Activated T-cell treated with anti-CD3 and anti-CD28 coated beads, Interleukin-2, amount 50 U/mL, for 72 hours (primary cell): Measurements from ENCODE around the gene HS3ST5. TPM values are rescaled to one million over a fixed set of nuclear protein-coding genes. Genes with fewer than 3 reads are reported as not detected.
"Not testable (repeated sequence)": the region's sequence is repeated elsewhere in the genome, so short reads cannot be mapped to it uniquely, and the experiment has no call there.

Experiments used
- ATAC-seq, 2 donors: fragments of 150-1000 bp; cut with Tn5 transposase; replicated peaks in 1 of 2; 2 replicates each; pipeline ENCODE4 v1.10.0; 2021; ENCODE audit warnings: moderate library complexity in 2 of 2, mild to moderate bottlenecking in 1 of 2
- DNase-seq, 2 donors: peaks; one replicate each; pipeline ENCODE4 v3.0.0; 2021 to 2022; ENCODE audit warnings: mixed read lengths in 1 of 2
- H3K27ac Mint-ChIP-seq: one replicate; pipeline ENCODE4 v1.8.0; 2022; ENCODE audit warnings: mild to moderate bottlenecking, moderate library complexity, mixed read lengths
- H3K27me3 Mint-ChIP-seq: one replicate; pipeline ENCODE4 v1.8.0; 2022; ENCODE audit warnings: low read depth, mixed read lengths
- H3K36me3 Mint-ChIP-seq, 2 donors: one replicate each; pipeline ENCODE4 v1.8.0; 2022; ENCODE audit warnings: mixed read lengths in 2 of 2, mild to moderate bottlenecking in 1 of 2; ENCODE audit not compliant: insufficient read depth in 2 of 2
- H3K4me1 Mint-ChIP-seq: one replicate; pipeline ENCODE4 v1.8.0; 2022; ENCODE audit warnings: low read depth, mixed read lengths
- H3K4me3 Mint-ChIP-seq, 2 donors: one replicate each; pipeline ENCODE4 v1.8.0; 2022; ENCODE audit warnings: mild to moderate bottlenecking in 2 of 2, mixed read lengths in 2 of 2, moderate library complexity in 2 of 2
- H3K9me3 Mint-ChIP-seq, 2 donors: one replicate each; pipeline ENCODE4 v1.8.0; 2022; ENCODE audit warnings: mixed read lengths in 2 of 2
- total RNA-seq, 2 donors: library from RNA; stranded (reverse); gene quantifications; one replicate each; pipeline ENCODE4 v1.2.3, GENCODE V29; 2022

Gene HS3ST5
- total RNA-seq, 2 donors from 2014 or later: not detected

- ATAC-seq, H3K4me1 Mint-ChIP-seq, H3K36me3 Mint-ChIP-seq, H3K9me3 Mint-ChIP-seq, H3K27me3 Mint-ChIP-seq, H3K27ac Mint-ChIP-seq, DNase-seq, H3K4me3 Mint-ChIP-seq: not testable (repeated sequence)
Measured at GRCh38 chr6:114044566-114044965, 298.3 kb downstream of the HS3ST5 start.

GRCh38 chr6:114042267-114043016 is 300.4 kb downstream of the HS3ST5 start:
- peak in 1 of 2 donors; percentile 41 for ATAC-seq
- H3K27ac Mint-ChIP-seq: no peak overlapping the region
- DNase-seq: no peak
- no peak overlapping the region for H3K4me3 Mint-ChIP-seq
- H3K36me3 Mint-ChIP-seq: no peaks in the 10 kb centered on the region
- H3K9me3 Mint-ChIP-seq: no peaks in the 10 kb centered on the region
- H3K27me3 Mint-ChIP-seq: no peaks in the 10 kb centered on the region
- H3K4me1 Mint-ChIP-seq: no peaks in the 10 kb centered on the region

- ATAC-seq: no peak
- Mint-ChIP-seq H3K4me1 (no peaks in the 10 kb centered on the region), H3K9me3 (no peaks in the 10 kb centered on the region), H3K27me3 (no peaks in the 10 kb centered on the region), H3K4me3 (no peak overlapping the region), H3K27ac (no peak overlapping the region), H3K36me3 (no peaks in the 10 kb centered on the region)
- no peak for DNase-seq
Measured at GRCh38 chr6:114040871-114041270, 302.0 kb downstream of the HS3ST5 start.

GRCh38 chr6:114039841-114040240 is 303.0 kb downstream of the HS3ST5 start:
- Mint-ChIP-seq H3K4me3 (no peak overlapping the region), H3K27me3 (no peaks in the 10 kb centered on the region), H3K4me1 (no peaks in the 10 kb centered on the region), H3K9me3 (peaks cover 0 to 3% of the 10 kb centered on the region in 2 donors), H3K36me3 (no peaks in the 10 kb centered on the region), H3K27ac (no peak overlapping the region)
- no peak for ATAC-seq
- no peak for DNase-seq

- Mint-ChIP-seq H3K4me3 (no peak overlapping the region), H3K4me1 (no peaks in the 10 kb centered on the region), H3K9me3 (peaks cover 0 to 4% of the 10 kb centered on the region in 2 donors), H3K27ac (no peak overlapping the region), H3K36me3 (no peaks in the 10 kb centered on the region), H3K27me3 (no peaks in the 10 kb centered on the region)
- ATAC-seq (no peak), DNase-seq (no peak)
Measured at GRCh38 chr6:114033606-114034005, 309.2 kb downstream of the HS3ST5 start.

GRCh38 chr6:114032721-114033120 is 310.1 kb downstream of the HS3ST5 start:
- Mint-ChIP-seq H3K9me3 (peaks cover 0 to 4% of the 10 kb centered on the region in 2 donors), H3K4me1 (no peaks in the 10 kb centered on the region), H3K4me3 (no peak overlapping the region), H3K36me3 (no peaks in the 10 kb centered on the region), H3K27me3 (no peaks in the 10 kb centered on the region), H3K27ac (no peak overlapping the region)
- DNase-seq (no peak), ATAC-seq (no peak)

GRCh38 chr6:114030767-114031166 is 312.1 kb downstream of the HS3ST5 start:
- H3K27ac Mint-ChIP-seq: no peak overlapping the region
- peaks cover 0 to 4% of the 10 kb centered on the region in 2 donors for H3K9me3 Mint-ChIP-seq
- ATAC-seq: no peak
- no peaks in the 10 kb centered on the region for H3K4me1 Mint-ChIP-seq
- DNase-seq: no peak
- no peaks in the 10 kb centered on the region for H3K36me3 Mint-ChIP-seq
- no peak overlapping the region for H3K4me3 Mint-ChIP-seq
- peaks cover 6% of the 10 kb centered on the region for H3K27me3 Mint-ChIP-seq

GRCh38 chr6:114024746-114025145 is 318.1 kb downstream of the HS3ST5 start:
- no peaks in the 10 kb centered on the region for H3K4me1 Mint-ChIP-seq
- H3K9me3 Mint-ChIP-seq: no peaks in the 10 kb centered on the region
- H3K36me3 Mint-ChIP-seq: no peaks in the 10 kb centered on the region
- ATAC-seq (no peak), DNase-seq (no peak)
- peaks cover 12% of the 10 kb centered on the region for H3K27me3 Mint-ChIP-seq
- H3K4me3 Mint-ChIP-seq: no peak overlapping the region
- H3K27ac Mint-ChIP-seq: no peak overlapping the region

GRCh38 chr6:114020196-114020595 is 322.6 kb downstream of the HS3ST5 start:
- H3K9me3 Mint-ChIP-seq: no peaks in the 10 kb centered on the region
- no peaks in the 10 kb centered on the region for H3K4me1 Mint-ChIP-seq
- no peak overlapping the region for H3K27ac Mint-ChIP-seq
- H3K4me3 Mint-ChIP-seq: no peak overlapping the region
- no peaks in the 10 kb centered on the region for H3K36me3 Mint-ChIP-seq
- peaks cover 4% of the 10 kb centered on the region for H3K27me3 Mint-ChIP-seq
- no peak for DNase-seq
- no peak for ATAC-seq

- H3K36me3 Mint-ChIP-seq, H3K9me3 Mint-ChIP-seq, ATAC-seq, H3K4me1 Mint-ChIP-seq, H3K4me3 Mint-ChIP-seq, DNase-seq, H3K27me3 Mint-ChIP-seq, H3K27ac Mint-ChIP-seq: not testable (repeated sequence)
Measured at GRCh38 chr6:114017146-114017545, 325.7 kb downstream of the HS3ST5 start.

- not testable (repeated sequence) for H3K4me1 Mint-ChIP-seq, H3K9me3 Mint-ChIP-seq, H3K4me3 Mint-ChIP-seq, DNase-seq, ATAC-seq, H3K27ac Mint-ChIP-seq, H3K36me3 Mint-ChIP-seq, H3K27me3 Mint-ChIP-seq
Measured at GRCh38 chr6:114014106-114014505, 328.7 kb downstream of the HS3ST5 start.

GRCh38 chr6:114011486-114011885 is 331.3 kb downstream of the HS3ST5 start:
- H3K4me1 Mint-ChIP-seq: peaks cover 19% of the 10 kb centered on the region
- H3K27me3 Mint-ChIP-seq, H3K9me3 Mint-ChIP-seq, H3K27ac Mint-ChIP-seq, H3K36me3 Mint-ChIP-seq: not testable (repeated sequence)
- peak in 1 of 2 donors; percentile 4 for DNase-seq
- peak overlapping the region in 1 of 2 donors; percentile 6 for H3K4me3 Mint-ChIP-seq
- peak; percentile 26 to 59 for ATAC-seq

- peaks cover 0 to 2% of the 10 kb centered on the region in 2 donors for H3K36me3 Mint-ChIP-seq
- H3K4me3 Mint-ChIP-seq: peak overlapping the region in 1 of 2 donors; percentile 21
- H3K27ac Mint-ChIP-seq: no peak overlapping the region
- H3K4me1 Mint-ChIP-seq: peaks cover 19% of the 10 kb centered on the region
- ATAC-seq (no peak), DNase-seq (no peak)
- H3K9me3 Mint-ChIP-seq: no peaks in the 10 kb centered on the region
- H3K27me3 Mint-ChIP-seq: peaks cover 9% of the 10 kb centered on the region
Measured at GRCh38 chr6:114010540-114010939, 332.3 kb downstream of the HS3ST5 start.

GRCh38 chr6:114009192-114009591 is 333.6 kb downstream of the HS3ST5 start:
- no peak for ATAC-seq
- Mint-ChIP-seq H3K27ac (no peak overlapping the region), H3K9me3 (no peaks in the 10 kb centered on the region), H3K4me1 (peaks cover 19% of the 10 kb centered on the region), H3K36me3 (peaks cover 0 to 2% of the 10 kb centered on the region in 2 donors), H3K27me3 (peaks cover 15% of the 10 kb centered on the region), H3K4me3 (no peak overlapping the region)
- DNase-seq: no peak
